CMK (cell line): ENCODE data around the gene TLNRD1.
"Not testable (repeated sequence)": the region's sequence is repeated elsewhere in the genome, so short reads cannot be mapped to it uniquely, and the experiment has no call there.

Experiments used
- DNase-seq: peaks from one replicate; pipeline ENCODE4 v3.0.0-alpha.2; 2010; ENCODE audit warnings: low read depth

Gene TLNRD1

GRCh38 chr15:81000624-81001151 lies at the start of gene TLNRD1:
TLNRD1 (plus strand) TSS chr15:81000923; CDS start chr15:81002272, 1,349 bp downstream.
- peak; percentile 68 for DNase-seq

- DNase-seq: no peak
These were observed 48.8 kb upstream of the TLNRD1 start for GRCh38 chr15:80951941-80952340.

GRCh38 chr15:80953001-80953952 lies 47.4 kb upstream of the TLNRD1 start:
- DNase-seq: no peak

DNA sequence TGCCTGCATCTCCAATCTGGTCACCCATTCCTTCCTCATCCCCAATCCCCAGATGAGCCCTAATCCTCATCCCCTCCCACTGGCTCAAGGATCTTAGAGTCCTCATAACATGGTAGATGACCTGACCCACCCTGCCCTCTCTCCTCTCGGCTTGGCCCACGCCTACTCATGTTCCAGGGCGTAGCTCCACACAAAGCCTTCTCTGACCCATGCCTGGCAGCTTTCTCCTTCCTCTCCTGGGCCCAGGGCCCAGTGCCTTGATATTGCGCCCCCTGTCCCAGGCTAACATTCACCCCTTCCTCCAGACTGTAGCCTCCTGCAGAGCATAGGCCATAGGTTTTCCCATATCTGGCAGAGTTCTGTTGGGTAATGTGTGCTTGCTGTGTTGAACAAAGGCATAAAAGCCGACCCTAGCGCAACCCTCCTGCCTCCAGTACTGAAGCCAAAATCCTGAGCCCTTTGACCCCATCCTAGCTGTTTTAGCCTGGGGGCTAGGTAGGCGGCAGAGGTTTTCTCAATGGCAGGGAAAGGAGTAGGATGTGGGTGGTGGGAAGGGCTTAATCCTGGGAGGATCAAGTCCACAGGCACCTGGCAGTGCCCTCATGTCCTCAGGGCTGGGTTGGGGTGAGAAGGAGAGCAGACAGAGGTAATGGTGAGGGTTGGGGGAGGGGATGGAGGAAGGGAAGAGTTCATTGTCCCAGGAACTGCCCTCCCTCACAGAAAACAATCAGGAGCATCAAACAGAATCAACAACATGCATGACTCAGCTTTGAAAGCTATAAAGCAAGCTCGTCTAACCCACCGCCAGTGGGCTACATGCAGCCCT lies 46.6 kb upstream of the TLNRD1 start:
- DNase-seq: no peak

DNA sequence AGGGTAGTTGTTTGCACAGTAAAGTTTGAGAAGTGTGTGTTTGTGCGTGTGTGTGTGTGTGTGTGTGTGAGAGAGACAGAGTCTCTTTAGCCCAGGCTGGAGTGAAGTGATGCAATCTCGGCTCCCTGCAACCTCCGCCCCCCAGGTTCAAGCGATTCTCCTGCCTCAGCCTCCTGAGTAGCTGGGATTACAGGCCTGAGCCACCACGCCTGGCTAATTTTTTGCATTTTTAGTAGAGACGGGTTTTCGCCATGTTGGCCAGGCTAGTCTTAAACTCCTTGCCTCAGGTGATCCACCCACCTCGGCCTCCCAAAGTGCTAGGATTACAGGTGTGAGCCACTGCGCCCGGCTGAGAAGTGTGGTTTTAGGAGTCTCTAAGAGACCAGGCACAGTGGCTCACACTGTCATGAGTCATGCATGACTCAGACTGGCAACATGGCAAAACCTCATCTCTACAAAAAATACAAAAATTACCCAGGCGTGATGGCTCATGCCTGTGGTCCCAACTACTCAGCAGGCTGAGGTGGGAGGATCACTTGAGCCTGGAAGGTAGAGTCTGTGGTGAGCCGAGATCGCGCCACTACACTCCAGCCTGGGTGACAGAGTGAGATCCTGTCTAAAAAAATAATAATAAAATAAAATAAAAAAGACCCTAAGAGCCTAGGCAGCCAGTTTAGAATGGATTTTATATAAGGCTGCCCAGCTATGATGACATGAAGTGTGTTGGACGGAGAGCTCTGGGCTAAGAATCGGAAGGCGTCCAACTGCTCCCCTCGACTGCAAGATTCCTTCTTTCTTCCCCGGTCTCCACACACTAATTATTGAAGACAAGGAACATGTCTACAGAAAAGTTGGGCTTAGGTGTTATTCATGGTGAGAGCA lies 44.9 kb upstream of the TLNRD1 start:
- not testable (repeated sequence) for DNase-seq

DNA sequence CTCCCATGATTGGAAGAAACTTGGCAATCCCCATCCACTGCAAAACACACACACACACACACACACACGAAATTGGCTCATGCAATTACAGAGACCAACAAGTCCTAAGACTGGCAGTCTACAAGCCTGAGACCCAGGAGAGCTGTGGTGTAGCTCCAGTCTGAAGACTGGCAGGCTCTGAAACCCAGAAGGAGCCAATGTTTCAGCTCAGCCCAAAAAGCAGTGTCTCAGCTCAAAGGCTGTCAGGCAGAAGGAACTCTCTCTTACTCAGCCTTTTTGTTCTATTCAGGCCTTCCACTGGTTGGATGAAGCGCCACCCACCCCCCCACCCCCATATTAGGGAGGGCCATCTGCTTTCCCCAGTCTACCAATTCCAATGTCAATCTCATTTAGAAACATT lies 43.2 kb upstream of the TLNRD1 start:
- no peak for DNase-seq

DNA sequence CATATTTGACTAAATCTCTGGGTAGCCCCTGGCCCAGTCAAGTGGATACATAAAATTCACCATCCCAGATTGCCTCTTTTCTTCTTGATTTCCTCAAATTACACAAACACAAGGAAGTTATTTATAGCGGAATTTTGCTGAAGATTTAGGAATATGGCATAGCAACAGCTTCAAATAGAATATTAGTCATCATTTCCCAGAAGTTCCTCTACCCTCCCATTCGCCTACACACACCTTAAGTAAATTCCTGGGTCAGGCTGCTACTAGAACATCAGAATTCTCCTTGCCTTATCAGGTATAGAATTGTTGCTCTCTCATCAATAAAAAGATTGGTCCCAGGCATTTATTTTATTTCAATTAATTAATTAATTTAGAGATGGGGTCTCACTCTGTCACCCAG lies 42.7 kb upstream of the TLNRD1 start:
- no peak for DNase-seq

- DNase-seq: no peak
These were observed 41.8 kb upstream of the TLNRD1 start for GRCh38 chr15:80958818-80959495.

- not testable (repeated sequence) for DNase-seq
These were observed 35.3 kb upstream of the TLNRD1 start for GRCh38 chr15:80965454-80965853.

DNA sequence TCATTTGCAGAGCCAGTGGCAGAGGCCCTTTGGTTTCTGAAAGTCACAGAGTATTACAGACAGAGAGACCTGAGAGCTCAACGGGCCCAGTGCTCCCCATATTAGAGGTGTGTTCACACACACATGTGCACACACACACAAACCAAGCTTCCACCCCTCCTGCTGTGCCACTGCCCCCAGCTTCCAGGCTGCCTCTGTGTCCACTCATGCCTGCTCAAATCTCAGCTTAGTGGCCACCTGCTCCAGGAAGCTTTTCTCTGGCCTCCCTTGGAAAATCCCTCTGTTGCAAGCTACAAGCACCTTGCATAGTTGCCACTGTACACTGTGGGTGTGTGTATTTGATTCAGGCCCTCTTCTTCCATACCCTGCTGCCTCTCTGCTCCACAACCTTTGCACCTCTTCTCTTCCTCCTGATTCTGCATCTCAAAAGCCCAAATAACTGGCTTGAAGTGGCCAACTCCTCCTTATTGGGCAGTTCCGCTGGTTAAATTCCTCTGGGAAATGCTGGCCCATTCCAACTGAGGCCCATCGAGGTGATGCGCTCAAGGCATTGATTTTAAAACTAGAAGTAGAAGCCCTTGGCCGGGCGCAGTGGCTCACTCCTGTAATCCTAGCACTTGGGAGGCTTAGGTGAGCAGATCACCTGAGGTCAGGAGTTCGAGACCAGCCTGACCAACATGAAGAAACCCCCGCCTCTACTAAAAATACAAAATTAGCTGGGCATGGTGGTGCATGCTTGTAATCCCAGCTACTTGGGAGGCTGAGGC lies 34.1 kb upstream of the TLNRD1 start:
- no peak for DNase-seq

- DNase-seq: no peak
These were observed 33.3 kb upstream of the TLNRD1 start for GRCh38 chr15:80967451-80967850.

DNA sequence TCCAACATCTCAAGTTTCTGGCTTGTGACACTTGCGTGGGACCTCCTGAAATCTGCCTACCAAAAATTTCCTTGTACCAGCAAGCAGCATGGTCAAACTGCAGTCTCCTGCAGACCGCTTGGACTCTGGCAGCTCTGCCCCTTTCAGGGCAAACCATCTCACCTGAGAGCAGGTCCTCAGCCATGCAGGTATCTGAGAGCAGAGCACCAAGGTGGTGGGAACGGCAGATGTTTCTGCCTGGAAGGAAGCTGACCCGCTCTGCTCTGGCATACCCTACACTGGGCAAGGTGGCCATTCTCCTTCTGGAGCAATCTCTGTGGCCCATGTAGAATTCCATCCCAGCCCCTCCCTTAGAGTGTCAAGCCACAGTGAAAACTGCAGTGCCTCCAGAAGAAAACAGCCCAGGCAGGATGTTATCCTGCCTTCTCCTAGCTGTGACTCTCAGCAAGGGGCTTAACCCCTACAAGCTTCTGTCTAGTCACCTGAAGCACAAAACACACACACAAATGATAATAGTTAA lies 32.7 kb upstream of the TLNRD1 start:
- DNase-seq: no peak

GRCh38 chr15:80969316-80969715 lies 31.4 kb upstream of the TLNRD1 start:
- no peak for DNase-seq

- no peak for DNase-seq
These were observed 30.6 kb upstream of the TLNRD1 start for GRCh38 chr15:80970018-80970657.

GRCh38 chr15:80970658-80971057 lies 30.1 kb upstream of the TLNRD1 start:
- DNase-seq: no peak

GRCh38 chr15:80971143-80971542 lies 29.6 kb upstream of the TLNRD1 start:
- no peak for DNase-seq

- no peak for DNase-seq
These were observed 28.4 kb upstream of the TLNRD1 start for GRCh38 chr15:80972276-80972675.

DNA sequence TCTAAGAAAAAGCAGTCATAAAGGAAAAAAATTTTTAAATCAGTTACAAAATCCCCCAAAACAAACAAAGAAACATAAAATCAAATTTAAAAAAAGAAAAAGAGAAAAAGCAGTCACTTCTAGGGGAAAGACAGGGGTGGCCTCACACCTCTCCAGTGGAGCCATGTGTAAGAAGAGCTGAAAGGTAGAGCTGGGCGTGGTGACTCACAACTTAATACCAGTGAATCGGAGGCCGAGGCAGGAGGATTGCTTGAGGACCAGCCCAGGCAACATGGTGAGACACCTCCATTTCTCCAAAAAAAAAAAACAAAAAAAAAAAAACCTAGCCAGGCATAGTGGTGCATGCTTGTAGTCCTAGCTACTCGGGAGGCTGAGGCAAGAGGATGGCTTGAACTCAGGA lies 25.8 kb upstream of the TLNRD1 start:
- DNase-seq: no peak

DNA sequence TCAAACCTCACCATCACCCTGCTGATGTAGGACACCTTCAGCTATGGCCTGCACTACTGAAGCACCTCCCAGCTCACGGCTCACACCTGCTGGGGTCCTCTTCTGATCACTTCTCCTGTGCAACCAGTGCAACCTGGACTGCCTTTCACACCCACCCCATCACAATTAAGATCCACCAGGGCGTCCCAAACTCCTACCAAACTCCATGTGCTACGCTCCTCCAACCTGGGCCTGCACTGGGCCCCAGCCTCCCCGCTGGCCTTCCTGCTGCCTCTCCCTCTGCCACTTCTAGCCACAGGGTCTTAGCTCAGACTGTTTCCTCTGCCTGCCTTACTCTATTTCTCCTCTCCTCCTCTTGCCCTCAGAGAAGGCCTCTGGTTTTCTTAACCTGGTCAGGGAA lies 23.9 kb upstream of the TLNRD1 start:
- DNase-seq: no peak

DNA sequence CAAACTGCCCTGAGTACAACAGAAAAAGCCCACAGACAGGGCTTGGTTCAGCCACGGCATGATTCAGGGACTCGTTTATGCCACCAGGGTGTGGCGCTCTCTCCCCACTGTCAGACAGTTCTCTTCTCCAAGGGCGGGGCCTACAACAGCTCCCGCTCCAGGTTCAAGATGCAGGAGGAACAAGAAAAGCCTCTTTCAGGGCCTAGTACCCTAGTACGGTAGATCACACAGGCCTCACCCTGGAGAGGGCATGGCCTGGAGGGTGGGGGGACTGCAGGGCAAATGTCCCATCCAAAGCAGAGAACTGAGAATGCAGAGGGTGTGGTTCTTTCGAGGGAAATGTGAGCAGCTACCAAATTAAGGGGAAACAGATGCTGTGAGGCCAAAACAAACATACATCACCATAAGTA lies 23.1 kb upstream of the TLNRD1 start:
- DNase-seq: no peak
